Cardiac fibroblast (primary cell): Measurements from ENCODE around the gene IFI44.

Experiments
- DNase-seq, 2 donors: peaks; one replicate each; pipeline versions ENCODE4 v3.0.0 to v3.0.0-alpha.2; 2010; ENCODE audit warnings: low read depth in 2 of 2
- H3K4me3 ChIP-seq, 2 donors: replicated peaks in 1 of 2; 1 replicate in 1 of 2; 2 replicates in 1 of 2; pipeline ENCODE4 v1.5.1; 2011; ENCODE audit warnings: low read depth in 2 of 2, low read length in 2 of 2, mild to moderate bottlenecking in 2 of 2, moderate library complexity in 1 of 2
- CTCF ChIP-seq: IDR thresholded peaks from one replicate; pipeline ENCODE4 v1.5.1; 2011; ENCODE audit warnings: low read depth, mild to moderate bottlenecking, low read length, inconsistent platforms

Gene IFI44

GRCh38 chr1:78665809-78666208 is 16.2 kb downstream of the IFI44 start:
- no peak overlapping the region for H3K4me3 ChIP-seq
- TF ChIP-seq CTCF, result no peak
- DNase-seq, result no peak

DNA sequence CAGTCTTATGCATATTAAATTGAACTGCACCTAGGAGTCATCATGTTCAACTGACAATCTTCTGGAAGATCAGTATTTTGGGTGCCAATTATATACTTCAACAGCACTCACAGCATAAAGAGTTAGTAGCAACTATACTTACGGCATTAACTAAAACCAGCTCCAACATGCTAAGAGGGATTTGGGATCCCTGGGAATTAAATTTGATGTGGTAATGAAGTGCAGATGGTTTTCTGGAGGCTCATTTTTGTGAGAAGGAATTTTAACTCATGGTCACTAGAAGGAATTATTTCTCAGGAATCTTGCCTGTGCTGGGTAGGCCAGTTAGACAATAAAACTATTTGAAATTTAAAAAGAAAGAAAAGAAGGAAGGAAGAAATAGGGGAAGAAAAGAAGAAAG is 18.3 kb downstream of the IFI44 start:
- TF ChIP-seq CTCF, result no peak
- DNase-seq, result no peak
- no peak overlapping the region for H3K4me3 ChIP-seq

DNA sequence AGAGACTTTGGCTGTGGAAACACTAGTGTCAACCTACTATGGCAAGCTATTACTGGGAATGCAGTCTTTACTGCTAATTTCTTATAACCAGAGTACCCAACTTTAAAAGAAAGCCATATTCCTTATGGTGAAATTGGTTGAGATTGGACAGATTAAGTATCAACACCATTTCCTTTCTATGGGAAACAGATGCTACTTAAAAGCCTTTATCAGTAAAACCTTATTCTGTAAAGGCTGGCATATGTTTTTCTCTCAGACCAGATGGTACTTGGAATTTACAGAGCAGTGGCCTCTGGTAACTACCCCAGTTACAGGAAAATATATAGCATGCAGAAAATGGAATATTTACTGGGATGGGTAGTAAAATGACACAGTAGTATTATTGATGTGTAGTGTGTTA is 18.8 kb downstream of the IFI44 start:
- no peak for DNase-seq
- H3K4me3 ChIP-seq, result no peak overlapping the region
- no peak for TF ChIP-seq CTCF

- TF ChIP-seq CTCF, result no peak
- no peak for DNase-seq
- H3K4me3 ChIP-seq, result no peak overlapping the region
These were observed 22.8 kb downstream of the IFI44 start for GRCh38 chr1:78672428-78672827.

DNA sequence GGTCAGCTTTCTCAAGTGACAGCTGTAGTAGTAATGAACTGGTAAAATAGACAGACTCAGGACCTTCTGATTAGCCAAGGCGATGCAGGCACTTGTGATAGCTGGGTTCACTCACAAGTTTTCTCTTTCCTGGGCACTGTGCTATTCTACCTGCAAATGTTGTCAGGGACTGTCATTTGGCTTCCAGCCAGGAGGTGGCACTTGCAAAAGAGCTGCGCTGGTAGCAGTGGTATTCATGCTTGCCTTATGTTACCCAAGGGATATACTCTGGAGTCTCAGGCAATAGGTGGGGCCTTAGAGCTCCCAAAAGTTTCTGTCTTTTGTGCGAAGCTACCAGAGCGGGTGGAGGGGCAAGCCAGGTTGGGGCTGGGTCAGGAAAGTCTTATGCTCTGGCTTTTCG is 23.5 kb downstream of the IFI44 start:
- no peak for TF ChIP-seq CTCF
- no peak overlapping the region for H3K4me3 ChIP-seq
- DNase-seq, result no peak

GRCh38 chr1:78676347-78676982 is 26.8 kb downstream of the IFI44 start:
- TF ChIP-seq CTCF, result peak; percentile 64
- peak; percentile 86 to 89 for DNase-seq
- H3K4me3 ChIP-seq, result no peak overlapping the region

DNA sequence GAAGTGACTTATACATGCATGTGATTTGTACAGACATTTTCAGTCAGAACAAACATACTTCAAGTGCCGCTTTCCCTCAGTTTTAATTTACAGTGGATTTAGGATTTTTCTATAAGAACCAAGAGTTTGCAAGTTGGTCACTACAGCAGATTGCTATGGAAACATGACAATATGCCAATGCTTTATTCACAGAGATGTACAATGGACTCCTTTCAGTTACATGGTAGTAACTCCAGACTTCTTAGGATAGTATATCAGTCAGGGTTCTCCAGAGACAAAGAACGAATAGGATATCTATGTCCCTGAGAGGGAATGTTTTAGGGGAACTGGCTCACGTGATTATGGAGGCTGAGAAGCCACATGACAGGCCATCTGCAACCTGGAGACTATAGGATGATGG is 27.4 kb downstream of the IFI44 start:
- no peak for DNase-seq
- H3K4me3 ChIP-seq, result no peak overlapping the region
- TF ChIP-seq CTCF, result no peak
